ENCODE data around the gene PEAK1. TPM values are rescaled to one million over a fixed set of nuclear protein-coding genes. Genes with fewer than 3 reads are reported as not detected.

The PEAK1 gene
- polyA plus RNA-seq, 2 of the 4 experiments (the other 2 are of a cell fraction) = 7.5 to 13.7 TPM

- H3K4me1 ChIP-seq = peaks cover 26% of the 10 kb centered on the region
- DNase-seq (ENCODE audit: low read depth in 1 of 2, low spot score in 1 of 2) = no peak
- FAIRE-seq = no peak
- no peak for TF ChIP-seq MYC (IDR thresholded peaks at IDR 0.05; ENCODE audit: borderline replicate concordance, low read length)
- no peak for TF ChIP-seq CEBPB (IDR thresholded peaks at IDR 0.05)
- TF ChIP-seq EP300 (IDR thresholded peaks at IDR 0.05) = no peak
- no peak for TF ChIP-seq HOXA7 (CRISPR knock-in tag; IDR thresholded peaks at IDR 0.05)
- no peak for TF ChIP-seq RAD21 (conservative IDR thresholded peaks at IDR 0.05 in 1 of 2, IDR thresholded peaks at IDR 0.05 in 1 of 2)
- no peak for TF ChIP-seq PBX3 (IDR thresholded peaks at IDR 0.05)
- TF ChIP-seq RARB (CRISPR knock-in tag; IDR thresholded peaks at IDR 0.05) = no peak
- no peak for TF ChIP-seq RNF2 (IDR thresholded peaks at IDR 0.05; ENCODE audit: borderline replicate concordance, low read depth)
- no peak for TF ChIP-seq NFE2L2 (conservative IDR thresholded peaks at IDR 0.05; ENCODE audit: low read length)
- TF ChIP-seq CHD2 (IDR thresholded peaks at IDR 0.05; ENCODE audit: low read length, partially characterized antibody) = no peak
- no peak for TF ChIP-seq POLR2A (IDR thresholded peaks at IDR 0.05; ENCODE audit: low read length)
- no peak for TF ChIP-seq HMGXB4 (CRISPR knock-in tag; IDR thresholded peaks at IDR 0.05; ENCODE audit: borderline replicate concordance)
- TF ChIP-seq PHF8 (IDR thresholded peaks at IDR 0.05; ENCODE audit: borderline replicate concordance, low read depth) = no peak
- TF ChIP-seq KDM5A (IDR thresholded peaks at IDR 0.05) = no peak
- TF ChIP-seq E2F6 (IDR thresholded peaks at IDR 0.05; ENCODE audit: borderline replicate concordance, low read depth) = no peak
- no peak for TF ChIP-seq EHMT2 (IDR thresholded peaks at IDR 0.05; ENCODE audit: low read depth)
- no peak for TF ChIP-seq ATOH8 (CRISPR knock-in tag; IDR thresholded peaks at IDR 0.05; ENCODE audit: low read depth)
- no peak for TF ChIP-seq MAFK (IDR thresholded peaks at IDR 0.05; ENCODE audit: partially characterized antibody)
- no peak overlapping the region for H3K4me2 ChIP-seq
- H3K9me3 ChIP-seq = no peaks in the 10 kb centered on the region
- ChIA-PET CTCF (interaction anchor here (2.1 kb wide), 1 partner anchor 10 kb away, joined by 6 read pairs; no protein-coding TSS in a partner anchor), POLR2A (no interaction called here)
- H3K27ac ChIP-seq = no peak overlapping the region
- no peak for ATAC-seq
- no peak overlapping the region for H3K4me3 ChIP-seq
These were observed 110.5 kb downstream of the PEAK1 start for GRCh38 chr15:77309392-77309791.

- peaks cover 5% of the 10 kb centered on the region; the same call in 1 of the 3 replicates for H3K4me1 ChIP-seq
- no peak overlapping the region for H3K27ac ChIP-seq
- no peak for FAIRE-seq
- H3K4me3 ChIP-seq = no peak overlapping the region
- no peaks in the 10 kb centered on the region for H3K9me3 ChIP-seq
- ChIA-PET CTCF (no interaction called here), POLR2A (no interaction called here)
- TF ChIP-seq NPAS2 (CRISPR knock-in tag; IDR thresholded peaks at IDR 0.05; ENCODE audit: borderline replicate concordance) (no peak), HES2 (IDR thresholded peaks at IDR 0.05) (no peak), CBX8 (IDR thresholded peaks at IDR 0.05) (no peak), MYC (IDR thresholded peaks at IDR 0.05; ENCODE audit: borderline replicate concordance, low read length) (no peak), POLR2AphosphoS2 (conservative IDR thresholded peaks at IDR 0.05; ENCODE audit: low read length) (no peak), BHLHE40 (IDR thresholded peaks at IDR 0.05; ENCODE audit: low read depth, low read length) (no peak), RAD21 (conservative IDR thresholded peaks at IDR 0.05 in 1 of 2, IDR thresholded peaks at IDR 0.05 in 1 of 2) (no peak), ZC3H11A (IDR thresholded peaks at IDR 0.05) (no peak), ELK1 (IDR thresholded peaks at IDR 0.05; ENCODE audit: low read depth, low read length) (no peak), NFE2L2 (conservative IDR thresholded peaks at IDR 0.05; ENCODE audit: low read length) (no peak), GATA3 (IDR thresholded peaks at IDR 0.05; ENCODE audit: borderline replicate concordance) (no peak), ESRRA (IDR thresholded peaks at IDR 0.05; ENCODE audit: borderline replicate concordance, low read length) (no peak), HOXA7 (CRISPR knock-in tag; IDR thresholded peaks at IDR 0.05) (no peak), KDM1A (IDR thresholded peaks at IDR 0.05; ENCODE audit: low read depth) (no peak), EHMT2 (IDR thresholded peaks at IDR 0.05; ENCODE audit: low read depth) (no peak), CBX2 (IDR thresholded peaks at IDR 0.05; ENCODE audit: borderline replicate concordance, low read depth) (no peak), HEYL (CRISPR knock-in tag; IDR thresholded peaks at IDR 0.05) (no peak)
- H3K4me2 ChIP-seq = no peak overlapping the region
- WGBS (ENCODE audit: missing lambda C conversion rate) = 80% methylated on average over 2 of the region's 2 CpGs
- no peak for DNase-seq (ENCODE audit: low read depth in 1 of 2, low spot score in 1 of 2)
- no peak for ATAC-seq
These were observed 114.0 kb downstream of the PEAK1 start for GRCh38 chr15:77305953-77306352.

All from A549 (cell line).